HFF-Myc (cell line): ENCODE results near the gene RASSF6.

Experiments
- DNase-seq: peaks from one replicate; pipeline ENCODE4 v3.0.0-alpha.2; 2011; ENCODE audit warnings: low read depth; ENCODE audit errors: extremely low read depth
- H3K4me3 ChIP-seq: replicated peaks from 2 replicates; pipeline ENCODE4 v1.5.1; 2011; ENCODE audit warnings: low read depth, mild to moderate bottlenecking, control low read depth, low read length
- TF ChIP-seq, protein P1 (sequence below): IDR thresholded peaks from 2 replicates; pipeline ENCODE4 v1.5.1; 2012; ENCODE audit warnings: mild to moderate bottlenecking, low read depth, low read length, control low read depth; ENCODE audit errors: missing control alignments

Gene RASSF6

GRCh38 chr4:73662709-73663546, 42.7 kb upstream of the RASSF6 start:
- H3K4me3 ChIP-seq, result no peak overlapping the region
- DNase-seq, result no peak

GRCh38 chr4:73661646-73662119, 41.4 kb upstream of the RASSF6 start:
- no peak overlapping the region for H3K4me3 ChIP-seq
- TF ChIP-seq, protein P1, sequence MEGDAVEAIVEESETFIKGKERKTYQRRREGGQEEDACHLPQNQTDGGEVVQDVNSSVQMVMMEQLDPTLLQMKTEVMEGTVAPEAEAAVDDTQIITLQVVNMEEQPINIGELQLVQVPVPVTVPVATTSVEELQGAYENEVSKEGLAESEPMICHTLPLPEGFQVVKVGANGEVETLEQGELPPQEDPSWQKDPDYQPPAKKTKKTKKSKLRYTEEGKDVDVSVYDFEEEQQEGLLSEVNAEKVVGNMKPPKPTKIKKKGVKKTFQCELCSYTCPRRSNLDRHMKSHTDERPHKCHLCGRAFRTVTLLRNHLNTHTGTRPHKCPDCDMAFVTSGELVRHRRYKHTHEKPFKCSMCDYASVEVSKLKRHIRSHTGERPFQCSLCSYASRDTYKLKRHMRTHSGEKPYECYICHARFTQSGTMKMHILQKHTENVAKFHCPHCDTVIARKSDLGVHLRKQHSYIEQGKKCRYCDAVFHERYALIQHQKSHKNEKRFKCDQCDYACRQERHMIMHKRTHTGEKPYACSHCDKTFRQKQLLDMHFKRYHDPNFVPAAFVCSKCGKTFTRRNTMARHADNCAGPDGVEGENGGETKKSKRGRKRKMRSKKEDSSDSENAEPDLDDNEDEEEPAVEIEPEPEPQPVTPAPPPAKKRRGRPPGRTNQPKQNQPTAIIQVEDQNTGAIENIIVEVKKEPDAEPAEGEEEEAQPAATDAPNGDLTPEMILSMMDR, result no peak
- DNase-seq, result no peak

More at GRCh38 chr4:73662709-73663546, 42.7 kb upstream of the RASSF6 start:
- TF ChIP-seq, protein P1, result peak; percentile 28

DNA sequence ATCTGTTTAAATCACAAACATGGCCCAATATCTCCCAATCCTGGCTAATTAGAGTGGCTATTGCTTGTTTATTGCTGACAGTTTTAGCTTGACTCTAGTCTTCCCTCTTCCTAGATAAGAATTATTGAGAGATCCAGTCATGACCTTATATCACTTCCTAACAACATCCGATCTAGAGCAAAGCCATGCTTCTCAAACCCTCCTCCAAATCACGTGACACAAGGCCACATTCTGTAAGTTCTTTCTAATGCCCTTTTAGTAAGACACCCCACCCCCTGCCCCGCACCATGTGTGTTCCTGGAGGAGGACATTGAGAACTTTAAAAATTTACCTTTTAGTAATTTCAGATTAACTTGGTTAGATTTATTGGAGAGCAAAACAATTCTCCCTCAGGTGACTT, 40.6 kb upstream of the RASSF6 start:
- no peak for DNase-seq
- TF ChIP-seq, protein P1, result no peak
- H3K4me3 ChIP-seq, result no peak overlapping the region

- DNase-seq, result peak; percentile 35
- TF ChIP-seq, protein P1, result peak; percentile 38
- no peak overlapping the region for H3K4me3 ChIP-seq
Observed at GRCh38 chr4:73653695-73654106, 33.5 kb upstream of the RASSF6 start.

DNA sequence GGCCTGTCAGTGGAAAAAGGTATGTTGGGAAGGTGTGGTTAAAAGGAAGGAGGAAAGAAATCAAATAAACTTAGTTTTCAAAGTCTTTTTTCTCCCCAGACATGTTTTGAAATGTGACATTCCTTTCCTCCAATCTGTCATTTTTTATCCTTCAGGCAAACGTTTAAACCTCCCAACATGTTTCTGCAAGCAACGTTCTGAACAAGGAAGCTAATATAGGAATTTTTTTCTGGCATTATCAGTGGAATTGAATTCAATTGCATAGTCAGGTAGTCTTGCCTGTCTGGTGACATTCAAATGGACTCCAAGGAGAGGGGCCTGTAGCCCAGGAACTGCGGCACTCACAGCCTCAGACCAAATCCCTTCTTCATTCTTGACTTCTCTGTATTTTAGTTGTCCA, 30.0 kb upstream of the RASSF6 start:
- no peak for DNase-seq
- TF ChIP-seq, protein P1, result no peak
- no peak overlapping the region for H3K4me3 ChIP-seq

DNA sequence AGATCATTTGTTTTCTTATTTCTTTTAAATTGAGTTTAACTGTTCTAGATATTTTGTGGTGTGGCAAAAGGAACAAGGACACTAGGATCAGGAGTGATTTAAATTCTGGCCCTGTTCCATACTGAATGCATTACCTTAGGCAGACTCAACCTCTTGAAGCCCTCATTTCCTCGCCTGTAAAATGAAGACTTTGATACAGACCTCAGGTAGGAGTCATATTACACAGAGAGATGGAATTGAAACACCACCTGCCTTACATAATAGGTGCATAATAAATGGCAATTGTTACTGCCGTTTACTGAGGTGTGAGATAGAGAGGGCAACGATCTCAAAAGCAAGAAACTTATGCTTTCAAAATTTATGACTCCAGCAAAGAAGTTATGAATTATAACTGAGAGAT, 28.2 kb upstream of the RASSF6 start:
- no peak overlapping the region for H3K4me3 ChIP-seq
- no peak for DNase-seq
- TF ChIP-seq, protein P1, result no peak

DNA sequence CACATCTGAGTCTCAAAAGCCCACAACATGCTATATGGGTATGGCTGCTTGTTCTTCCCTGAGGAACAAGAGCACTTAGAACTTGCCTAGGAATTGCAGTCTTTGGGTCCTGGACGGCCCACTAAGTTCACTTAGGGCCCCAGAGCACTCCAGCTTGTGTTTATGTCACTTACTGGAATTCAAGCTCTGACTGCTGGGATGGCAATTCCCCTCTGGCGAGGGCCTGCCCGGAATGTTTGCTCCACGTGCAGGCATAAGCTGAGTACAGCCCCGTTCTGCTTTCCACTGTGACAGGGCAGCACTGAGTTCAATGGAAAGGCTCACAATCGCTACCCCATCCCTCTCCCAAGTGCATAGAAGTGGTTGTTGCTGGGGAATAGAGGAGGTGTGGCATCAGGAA, 25.9 kb upstream of the RASSF6 start:
- H3K4me3 ChIP-seq, result no peak overlapping the region
- DNase-seq, result no peak
- TF ChIP-seq, protein P1, result no peak
